ENCODE measurements around the gene TM7SF2.

The TM7SF2 gene

GRCh38 chr11:65127473-65128181 lies 16.0 kb downstream of the TM7SF2 start:
- Histone ChIP-seq H3K36me3 (ENCODE audit: insufficient read depth, insufficient read length, low read length) (peaks cover 91% of the 10 kb centered on the region), H3K4me1 (ENCODE audit: insufficient read depth, insufficient read length) (peaks cover 11% of the 10 kb centered on the region), H3K9me3 (ENCODE audit: insufficient read depth, low read length) (no peaks in the 10 kb centered on the region), H3K27me3 (ENCODE audit: insufficient read depth, insufficient read length) (no peaks in the 10 kb centered on the region), H3K4me3 (ENCODE audit: insufficient read length, low read depth) (no peak overlapping the region), H3K9ac (ENCODE audit: insufficient read length, low read depth) (no peak overlapping the region)
- no peak for TF ChIP-seq SUZ12 (IDR thresholded peaks at IDR 0.05; ENCODE audit: extremely low read depth, insufficient read depth, insufficient read length)
- TF ChIP-seq YY1 (IDR thresholded peaks at IDR 0.05; ENCODE audit: insufficient read depth, insufficient read length) = no peak
- TF ChIP-seq ZNF274 (IDR thresholded peaks at IDR 0.05; ENCODE audit: low read depth, low read length) = no peak
- DNase-seq (ENCODE audit: low read depth, low spot score) = no peak

DNA sequence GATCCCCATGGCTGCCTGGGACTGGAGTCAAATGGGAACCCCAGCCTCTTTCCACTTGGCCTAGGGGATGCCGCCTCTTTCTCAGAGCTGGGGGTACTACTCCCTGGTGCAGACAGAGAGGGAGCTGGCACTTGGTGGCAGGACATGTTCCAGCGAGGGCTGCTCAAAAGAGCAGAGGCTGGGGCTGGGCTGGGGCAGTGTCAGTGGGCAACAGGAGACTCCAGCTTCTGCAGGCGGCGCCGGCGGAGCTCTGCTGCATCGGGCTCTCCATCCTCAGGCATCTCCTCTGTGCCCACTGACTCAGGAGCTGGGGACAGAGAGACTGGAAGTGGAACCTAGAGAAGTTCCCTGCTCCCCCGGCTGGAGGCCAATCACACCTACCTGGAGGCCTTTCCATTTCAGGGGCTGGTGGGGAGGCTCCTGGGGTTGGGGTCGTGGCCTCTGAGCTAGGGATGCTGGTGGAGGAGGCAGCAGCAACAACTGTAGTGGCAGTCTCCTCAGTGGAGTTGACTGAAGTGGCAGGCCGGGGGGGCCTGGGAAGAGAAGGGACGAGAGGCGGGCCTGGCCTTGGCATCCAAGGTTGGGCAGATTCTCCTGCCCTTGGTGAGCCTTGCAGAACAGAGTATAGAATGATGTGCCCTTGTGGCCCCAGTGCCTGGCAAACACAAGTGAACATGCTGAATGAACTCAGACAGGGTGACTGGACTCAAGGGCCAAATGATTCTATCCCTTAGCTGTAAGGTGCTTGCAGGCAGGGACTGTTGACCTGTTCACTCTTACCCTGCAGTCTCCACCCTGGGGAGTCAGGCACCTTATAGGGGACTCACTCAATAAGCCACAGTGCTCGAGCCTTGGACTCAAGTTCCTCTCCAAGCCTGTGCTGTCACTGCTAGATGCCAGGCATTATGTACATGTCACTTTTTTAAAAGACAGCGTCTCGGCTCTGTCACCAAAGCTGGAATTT lies 16.8 kb downstream of the TM7SF2 start:
- H3K27me3 ChIP-seq (ENCODE audit: insufficient read depth, insufficient read length) = no peaks in the 10 kb centered on the region
- DNase-seq (ENCODE audit: low read depth, low spot score) = no peak
- H3K4me1 ChIP-seq (ENCODE audit: insufficient read depth, insufficient read length) = peaks cover 16% of the 10 kb centered on the region
- no peaks in the 10 kb centered on the region for H3K9me3 ChIP-seq (ENCODE audit: insufficient read depth, low read length)
- H3K36me3 ChIP-seq (ENCODE audit: insufficient read depth, insufficient read length, low read length) = peaks cover 91% of the 10 kb centered on the region
- H3K4me3 ChIP-seq (ENCODE audit: insufficient read length, low read depth) = no peak overlapping the region
- TF ChIP-seq SUZ12 (IDR thresholded peaks at IDR 0.05; ENCODE audit: extremely low read depth, insufficient read depth, insufficient read length) = no peak
- no peak for TF ChIP-seq ZNF274 (IDR thresholded peaks at IDR 0.05; ENCODE audit: low read depth, low read length)
- TF ChIP-seq YY1 (IDR thresholded peaks at IDR 0.05; ENCODE audit: insufficient read depth, insufficient read length) = no peak
- no peak overlapping the region for H3K9ac ChIP-seq (ENCODE audit: insufficient read length, low read depth)

- Histone ChIP-seq H3K9me3 (ENCODE audit: insufficient read depth, low read length) (no peaks in the 10 kb centered on the region), H3K27me3 (ENCODE audit: insufficient read depth, insufficient read length) (no peaks in the 10 kb centered on the region), H3K4me1 (ENCODE audit: insufficient read depth, insufficient read length) (peaks cover 18% of the 10 kb centered on the region), H3K9ac (ENCODE audit: insufficient read length, low read depth) (no peak overlapping the region), H3K4me3 (ENCODE audit: insufficient read length, low read depth) (no peak overlapping the region), H3K36me3 (ENCODE audit: insufficient read depth, insufficient read length, low read length) (peaks cover 82% of the 10 kb centered on the region)
- DNase-seq (ENCODE audit: low read depth, low spot score) = no peak
- no peak for TF ChIP-seq SUZ12 (IDR thresholded peaks at IDR 0.05; ENCODE audit: extremely low read depth, insufficient read depth, insufficient read length)
- no peak for TF ChIP-seq ZNF274 (IDR thresholded peaks at IDR 0.05; ENCODE audit: low read depth, low read length)
- TF ChIP-seq YY1 (IDR thresholded peaks at IDR 0.05; ENCODE audit: insufficient read depth, insufficient read length) = no peak
These were observed 18.2 kb downstream of the TM7SF2 start for GRCh38 chr11:65129649-65130441.

- Histone ChIP-seq H3K4me1 (ENCODE audit: insufficient read depth, insufficient read length) (peaks cover 18% of the 10 kb centered on the region), H3K9ac (ENCODE audit: insufficient read length, low read depth) (no peak overlapping the region), H3K36me3 (ENCODE audit: insufficient read depth, insufficient read length, low read length) (peaks cover 72% of the 10 kb centered on the region), H3K27me3 (ENCODE audit: insufficient read depth, insufficient read length) (no peaks in the 10 kb centered on the region), H3K9me3 (ENCODE audit: insufficient read depth, low read length) (no peaks in the 10 kb centered on the region), H3K4me3 (ENCODE audit: insufficient read length, low read depth) (no peak overlapping the region)
- DNase-seq (ENCODE audit: low read depth, low spot score) = no peak
- no peak for TF ChIP-seq YY1 (IDR thresholded peaks at IDR 0.05; ENCODE audit: insufficient read depth, insufficient read length)
- TF ChIP-seq ZNF274 (IDR thresholded peaks at IDR 0.05; ENCODE audit: low read depth, low read length) = no peak
- no peak for TF ChIP-seq SUZ12 (IDR thresholded peaks at IDR 0.05; ENCODE audit: extremely low read depth, insufficient read depth, insufficient read length)
These were observed 19.2 kb downstream of the TM7SF2 start for GRCh38 chr11:65130631-65131416.

DNA sequence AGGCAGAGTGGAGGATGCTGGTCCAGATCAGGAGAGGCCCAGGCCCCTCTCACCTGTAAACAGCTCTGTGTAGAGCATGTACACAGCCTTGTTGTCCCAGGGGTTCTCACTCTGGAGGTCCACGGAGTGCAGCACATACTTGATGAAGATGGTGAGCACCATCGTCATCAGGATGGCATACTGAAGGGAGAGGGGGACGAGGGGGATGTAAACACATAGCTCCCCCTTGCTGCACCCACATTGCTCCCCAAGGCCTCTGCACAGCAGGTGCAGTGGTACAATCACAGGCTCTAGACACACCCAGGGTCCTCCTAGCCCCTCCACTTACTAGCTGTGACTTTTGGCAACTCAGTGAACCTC lies 19.7 kb downstream of the TM7SF2 start:
- peaks cover 66% of the 10 kb centered on the region for H3K36me3 ChIP-seq (ENCODE audit: insufficient read depth, insufficient read length, low read length)
- no peak overlapping the region for H3K4me3 ChIP-seq (ENCODE audit: insufficient read length, low read depth)

GRCh38 chr11:65131895-65132237 lies 20.2 kb downstream of the TM7SF2 start:
- Histone ChIP-seq H3K4me1 (ENCODE audit: insufficient read depth, insufficient read length) (peaks cover 14% of the 10 kb centered on the region), H3K9ac (ENCODE audit: insufficient read length, low read depth) (no peak overlapping the region), H3K36me3 (ENCODE audit: insufficient read depth, insufficient read length, low read length) (peaks cover 62% of the 10 kb centered on the region)

More for the DNA sequence above, 19.7 kb downstream of the TM7SF2 start:
- Histone ChIP-seq H3K9me3 (ENCODE audit: insufficient read depth, low read length) (no peaks in the 10 kb centered on the region), H3K27me3 (ENCODE audit: insufficient read depth, insufficient read length) (no peaks in the 10 kb centered on the region), H3K4me1 (ENCODE audit: insufficient read depth, insufficient read length) (peaks cover 17% of the 10 kb centered on the region), H3K9ac (ENCODE audit: insufficient read length, low read depth) (no peak overlapping the region)
- no peak for DNase-seq (ENCODE audit: low read depth, low spot score)
- TF ChIP-seq ZNF274 (IDR thresholded peaks at IDR 0.05; ENCODE audit: low read depth, low read length) (no peak), YY1 (IDR thresholded peaks at IDR 0.05; ENCODE audit: insufficient read depth, insufficient read length) (no peak), SUZ12 (IDR thresholded peaks at IDR 0.05; ENCODE audit: extremely low read depth, insufficient read depth, insufficient read length) (no peak)

More at GRCh38 chr11:65131895-65132237, 20.2 kb downstream of the TM7SF2 start:
- Histone ChIP-seq H3K4me3 (ENCODE audit: insufficient read length, low read depth) (no peak overlapping the region), H3K9me3 (ENCODE audit: insufficient read depth, low read length) (no peaks in the 10 kb centered on the region), H3K27me3 (ENCODE audit: insufficient read depth, insufficient read length) (no peaks in the 10 kb centered on the region)
- no peak for TF ChIP-seq SUZ12 (IDR thresholded peaks at IDR 0.05; ENCODE audit: extremely low read depth, insufficient read depth, insufficient read length)
- no peak for TF ChIP-seq YY1 (IDR thresholded peaks at IDR 0.05; ENCODE audit: insufficient read depth, insufficient read length)
- no peak for TF ChIP-seq ZNF274 (IDR thresholded peaks at IDR 0.05; ENCODE audit: low read depth, low read length)
- DNase-seq (ENCODE audit: low read depth, low spot score) = no peak
